ENCODE measurements around the gene ZNF33A.

Gene ZNF33A

GRCh38 chr10:38038932-38039245 lies 28.4 kb downstream of the ZNF33A start:
- no peak for TF ChIP-seq EZH2phosphoT487 (IDR thresholded peaks at IDR 0.05; ENCODE audit: borderline replicate concordance)
- TF ChIP-seq, protein P1, sequence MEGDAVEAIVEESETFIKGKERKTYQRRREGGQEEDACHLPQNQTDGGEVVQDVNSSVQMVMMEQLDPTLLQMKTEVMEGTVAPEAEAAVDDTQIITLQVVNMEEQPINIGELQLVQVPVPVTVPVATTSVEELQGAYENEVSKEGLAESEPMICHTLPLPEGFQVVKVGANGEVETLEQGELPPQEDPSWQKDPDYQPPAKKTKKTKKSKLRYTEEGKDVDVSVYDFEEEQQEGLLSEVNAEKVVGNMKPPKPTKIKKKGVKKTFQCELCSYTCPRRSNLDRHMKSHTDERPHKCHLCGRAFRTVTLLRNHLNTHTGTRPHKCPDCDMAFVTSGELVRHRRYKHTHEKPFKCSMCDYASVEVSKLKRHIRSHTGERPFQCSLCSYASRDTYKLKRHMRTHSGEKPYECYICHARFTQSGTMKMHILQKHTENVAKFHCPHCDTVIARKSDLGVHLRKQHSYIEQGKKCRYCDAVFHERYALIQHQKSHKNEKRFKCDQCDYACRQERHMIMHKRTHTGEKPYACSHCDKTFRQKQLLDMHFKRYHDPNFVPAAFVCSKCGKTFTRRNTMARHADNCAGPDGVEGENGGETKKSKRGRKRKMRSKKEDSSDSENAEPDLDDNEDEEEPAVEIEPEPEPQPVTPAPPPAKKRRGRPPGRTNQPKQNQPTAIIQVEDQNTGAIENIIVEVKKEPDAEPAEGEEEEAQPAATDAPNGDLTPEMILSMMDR (conservative IDR thresholded peaks at IDR 0.05; ENCODE audit: low read length): no peak
- Histone ChIP-seq H3K9me3 (ENCODE audit: insufficient read depth, low read depth, low read length) (no peaks in the 10 kb centered on the region), H2AFZ (ENCODE audit: low read length) (no peak overlapping the region), H3K4me2 (ENCODE audit: low read depth, low read length, poor library complexity, severe bottlenecking) (peak overlapping the region; percentile 64), H3K79me2 (ENCODE audit: insufficient read depth, low read length) (peaks cover 24% of the 10 kb centered on the region), H3K9me2 (replicated peaks; ENCODE audit: low read depth, low read length) (no peaks in the 10 kb centered on the region), H3K27me3 (ENCODE audit: insufficient read depth, low read length, poor library complexity, severe bottlenecking) (no peaks in the 10 kb centered on the region), H3K36me3 (ENCODE audit: insufficient read depth, low read length) (peaks cover 28% of the 10 kb centered on the region; the same call in 1 of the 2 replicates), H3K4me1 (ENCODE audit: insufficient read depth, low read length, poor library complexity, severe bottlenecking) (peaks cover 15% of the 10 kb centered on the region), H3K9ac (ENCODE audit: low read depth, low read length, poor library complexity, severe bottlenecking) (peak overlapping the region; percentile 52), H3F3A (ENCODE audit: low read depth) (no peaks in the 10 kb centered on the region), H3K4me3 (ENCODE audit: low read length, poor library complexity, severe bottlenecking) (peak overlapping the region; percentile 54), H4K20me1 (ENCODE audit: insufficient read depth, low read length, poor library complexity, severe bottlenecking) (no peaks in the 10 kb centered on the region)

- Histone ChIP-seq H3K4me1 (ENCODE audit: insufficient read depth, low read length, poor library complexity, severe bottlenecking) (peaks cover 12% of the 10 kb centered on the region), H3K9ac (ENCODE audit: low read depth, low read length, poor library complexity, severe bottlenecking) (no peak overlapping the region), H3K4me2 (ENCODE audit: low read depth, low read length, poor library complexity, severe bottlenecking) (no peak overlapping the region), H3K9me3 (ENCODE audit: insufficient read depth, low read depth, low read length) (no peaks in the 10 kb centered on the region), H3K79me2 (ENCODE audit: insufficient read depth, low read length) (peaks cover 28% of the 10 kb centered on the region; the same call in 1 of the 2 replicates), H3K4me3 (ENCODE audit: low read length, poor library complexity, severe bottlenecking) (no peak overlapping the region), H3F3A (ENCODE audit: low read depth) (no peaks in the 10 kb centered on the region), H2AFZ (ENCODE audit: low read length) (no peak overlapping the region), H4K20me1 (ENCODE audit: insufficient read depth, low read length, poor library complexity, severe bottlenecking) (no peaks in the 10 kb centered on the region), H3K27me3 (ENCODE audit: insufficient read depth, low read length, poor library complexity, severe bottlenecking) (no peaks in the 10 kb centered on the region), H3K9me2 (replicated peaks; ENCODE audit: low read depth, low read length) (no peaks in the 10 kb centered on the region), H3K36me3 (ENCODE audit: insufficient read depth, low read length) (peaks cover 30% of the 10 kb centered on the region; the same call in 1 of the 2 replicates)
- TF ChIP-seq, protein P1 (conservative IDR thresholded peaks at IDR 0.05; ENCODE audit: low read length): no peak
- no peak for TF ChIP-seq EZH2phosphoT487 (IDR thresholded peaks at IDR 0.05; ENCODE audit: borderline replicate concordance)
These were observed 33.0 kb downstream of the ZNF33A start for GRCh38 chr10:38043516-38043915.

GRCh38 chr10:38045129-38045528 lies 34.7 kb downstream of the ZNF33A start:
- no peak for TF ChIP-seq EZH2phosphoT487 (IDR thresholded peaks at IDR 0.05; ENCODE audit: borderline replicate concordance)
- TF ChIP-seq, protein P1 (conservative IDR thresholded peaks at IDR 0.05; ENCODE audit: low read length): no peak
- Histone ChIP-seq H3K4me2 (ENCODE audit: low read depth, low read length, poor library complexity, severe bottlenecking) (no peak overlapping the region), H3K79me2 (ENCODE audit: insufficient read depth, low read length) (peaks cover 19% of the 10 kb centered on the region; the same call in 1 of the 2 replicates), H3K4me1 (ENCODE audit: insufficient read depth, low read length, poor library complexity, severe bottlenecking) (peaks cover 7% of the 10 kb centered on the region), H2AFZ (ENCODE audit: low read length) (no peak overlapping the region), H3K36me3 (ENCODE audit: insufficient read depth, low read length) (peaks cover 30% of the 10 kb centered on the region; the same call in 1 of the 2 replicates), H3F3A (ENCODE audit: low read depth) (no peaks in the 10 kb centered on the region), H3K9ac (ENCODE audit: low read depth, low read length, poor library complexity, severe bottlenecking) (no peak overlapping the region), H3K27me3 (ENCODE audit: insufficient read depth, low read length, poor library complexity, severe bottlenecking) (no peaks in the 10 kb centered on the region), H3K4me3 (ENCODE audit: low read length, poor library complexity, severe bottlenecking) (no peak overlapping the region), H4K20me1 (ENCODE audit: insufficient read depth, low read length, poor library complexity, severe bottlenecking) (no peaks in the 10 kb centered on the region), H3K9me2 (replicated peaks; ENCODE audit: low read depth, low read length) (no peaks in the 10 kb centered on the region), H3K9me3 (ENCODE audit: insufficient read depth, low read depth, low read length) (no peaks in the 10 kb centered on the region)

Measured in Loucy (cell line).